SJSA1 (cell line): ENCODE results near the gene UBE4B. TPM values are rescaled to one million over a fixed set of nuclear protein-coding genes. Genes with fewer than 3 reads are reported as not detected.
"Not testable (repeated sequence)": the region's sequence is repeated elsewhere in the genome, so short reads cannot be mapped to it uniquely, and the experiment has no call there.

Experiments
- DNase-seq, 2 experiments: peaks; one replicate each; pipeline ENCODE4 v3.0.0-alpha.2; 2015 to 2020; ENCODE audit warnings: low spot score in 2 of 2, low read depth in 1 of 2
- H3K27ac ChIP-seq: fragments of 250-450 bp; sonication (Bioruptor Pico); 2 replicates; pipeline ENCODE4 v1.5.1; 2020; ENCODE audit warnings: mild to moderate bottlenecking, moderate library complexity
- H3K27me3 ChIP-seq: fragments of 250-450 bp; sonication (Bioruptor Pico); replicated peaks from 2 replicates; pipeline ENCODE4 v1.5.1; 2020; ENCODE audit warnings: mild to moderate bottlenecking, moderate library complexity
- H3K36me3 ChIP-seq: fragments of 250-450 bp; sonication (Bioruptor Pico); 2 replicates; pipeline ENCODE4 v1.5.1; 2020; ENCODE audit warnings: mild to moderate bottlenecking
- H3K4me1 ChIP-seq: fragments of 250-450 bp; sonication (Bioruptor Pico); replicated peaks from 2 replicates; pipeline ENCODE4 v1.6.1; 2021; ENCODE audit warnings: mild to moderate bottlenecking
- H3K4me3 ChIP-seq: fragments of 250-450 bp; sonication (Bioruptor Pico); 2 replicates; pipeline ENCODE4 v1.5.1; 2020; ENCODE audit warnings: mild to moderate bottlenecking
- H3K9me3 ChIP-seq: fragments of 250-450 bp; sonication (Bioruptor Pico); replicated peaks from 2 replicates; pipeline ENCODE4 v1.5.1; 2020; ENCODE audit warnings: mild to moderate bottlenecking
- total RNA-seq: library from RNA; depleted of rRNA; stranded (reverse); fragments of >200 nt; shearing (Covaris generic); gene quantifications from 2 replicates; pipeline ENCODE4 v1.2.3, GENCODE V29; 2014; rRNA removed

Gene UBE4B
- total RNA-seq: 26.0 and 35.2 TPM in 2 replicates

DNA sequence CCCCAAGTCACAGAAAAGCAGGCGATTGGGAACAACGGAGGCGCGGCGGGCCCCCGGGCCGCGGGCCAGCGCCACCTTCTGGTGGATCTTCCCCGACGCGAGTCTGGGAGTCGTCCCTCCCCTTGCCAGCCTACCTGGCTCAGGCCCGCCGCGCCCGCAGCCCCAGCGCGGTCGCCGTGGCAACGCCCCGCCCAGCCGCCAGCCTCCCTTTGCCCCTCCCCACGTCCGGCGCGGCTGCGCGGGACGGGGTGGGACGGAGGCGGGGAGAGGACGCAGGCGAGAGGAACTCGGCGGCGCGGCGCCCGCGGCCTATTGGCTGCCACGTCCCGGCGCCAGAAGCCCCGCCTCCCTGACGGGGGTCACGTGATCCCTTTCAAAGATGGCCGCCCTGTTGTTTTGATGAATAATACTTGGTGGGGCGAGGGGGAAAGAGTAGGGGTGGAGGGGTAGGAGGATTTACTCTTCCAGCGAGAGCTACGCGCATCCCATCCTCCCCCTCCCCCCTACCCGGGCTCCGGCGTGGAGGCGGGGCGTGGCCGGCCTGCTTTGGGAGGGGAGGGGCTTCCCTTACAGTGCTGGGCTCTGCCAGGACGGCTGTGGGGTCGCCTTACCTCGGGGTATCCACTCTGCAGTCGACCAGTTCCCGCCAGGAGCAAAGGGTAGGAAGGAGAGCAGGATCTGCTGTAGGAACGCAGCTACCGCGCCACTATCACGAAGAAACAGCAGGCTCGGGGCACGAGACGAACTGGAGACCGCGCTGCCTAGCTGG, at the start of gene UBE4B:
TSS of gene UBE4B (plus strand) at position 369 of the 769 bp plus-strand sequence. CDS start 713 bp downstream, outside the sequence.
- DNase-seq: peak; percentile 99 to 100
- peak within 1 kb of the TSS; percentile 98 for H3K27ac ChIP-seq
- H3K4me3 ChIP-seq: peak within 1 kb of the TSS; percentile 67
- no peaks in the 10 kb centered on the region for H3K9me3 ChIP-seq
- H3K4me1 ChIP-seq: peaks cover 29% of the 10 kb centered on the region
- H3K36me3 ChIP-seq: peaks cover 13% of the 10 kb centered on the region
- no peaks in the 10 kb centered on the region for H3K27me3 ChIP-seq

DNA sequence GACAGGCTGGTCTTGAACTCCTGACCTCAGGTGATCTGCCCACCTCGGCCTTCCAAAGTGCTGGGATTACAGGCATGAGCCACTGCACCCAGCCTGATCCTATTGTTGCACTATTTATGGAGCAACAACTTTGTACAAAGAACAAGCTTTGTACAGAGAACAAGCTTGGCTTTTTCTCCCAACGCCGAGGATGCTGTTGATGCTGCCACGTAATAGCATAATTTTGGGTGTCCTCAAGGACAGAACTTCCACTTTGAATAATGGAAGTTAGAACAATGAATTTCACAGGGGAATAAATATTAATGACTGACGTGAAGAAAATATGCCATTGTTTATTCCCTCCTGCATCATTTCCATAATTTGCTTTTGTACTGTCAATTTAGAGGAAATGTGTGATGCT, 48.5 kb upstream of the UBE4B start:
- H3K4me1 ChIP-seq: no peaks in the 10 kb centered on the region

DNA sequence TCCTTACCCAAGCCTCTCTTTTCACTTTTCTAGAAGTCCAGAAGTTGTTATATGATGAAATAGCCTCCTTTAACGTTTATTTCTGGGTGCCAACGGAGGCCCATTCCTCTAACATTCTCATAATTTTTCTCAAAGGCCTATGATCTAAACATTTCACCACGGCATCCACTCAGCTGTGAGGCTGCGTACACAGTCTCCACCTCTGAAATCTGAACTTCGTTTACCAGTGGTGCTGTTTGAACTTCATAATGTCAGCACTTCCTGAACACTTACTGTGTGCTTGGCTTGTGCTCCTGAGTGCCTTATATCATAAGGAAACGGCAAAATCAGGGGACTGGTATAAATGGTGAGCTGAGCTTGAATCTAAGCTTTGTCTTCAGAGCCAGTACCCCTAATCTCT, 47.8 kb upstream of the UBE4B start:
- DNase-seq: no peak
- no peaks in the 10 kb centered on the region for H3K27me3 ChIP-seq
- no peaks in the 10 kb centered on the region for H3K9me3 ChIP-seq
- no peak overlapping the region for H3K27ac ChIP-seq
- no peaks in the 10 kb centered on the region for H3K4me1 ChIP-seq
- no peak overlapping the region for H3K4me3 ChIP-seq
- peaks cover 38% of the 10 kb centered on the region for H3K36me3 ChIP-seq

More for the DNA sequence above, 48.5 kb upstream of the UBE4B start:
- H3K27me3 ChIP-seq: no peaks in the 10 kb centered on the region
- peaks cover 41% of the 10 kb centered on the region for H3K36me3 ChIP-seq
- no peak for DNase-seq
- H3K27ac ChIP-seq: no peak overlapping the region
- H3K9me3 ChIP-seq: no peaks in the 10 kb centered on the region
- H3K4me3 ChIP-seq: no peak overlapping the region

DNA sequence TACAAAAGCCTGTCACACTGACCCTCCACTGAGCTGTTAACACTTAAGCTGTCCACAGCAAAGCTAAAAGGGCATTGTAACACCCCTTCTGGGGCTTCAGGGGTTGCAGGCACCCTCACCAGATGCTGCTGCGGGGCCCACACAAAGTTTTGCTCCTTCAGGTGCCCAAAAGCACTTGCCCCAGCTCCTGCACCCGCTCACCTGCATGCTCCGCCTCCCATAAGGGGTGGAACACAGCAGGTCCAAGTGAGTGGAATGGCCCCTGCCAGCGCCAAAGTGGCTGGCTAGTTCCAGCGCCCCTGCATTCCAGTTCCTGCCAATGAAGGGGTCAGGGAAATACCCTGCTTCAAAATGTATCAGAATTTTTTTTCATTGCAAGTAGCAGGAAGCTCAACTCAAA, 43.0 kb upstream of the UBE4B start:
- no peaks in the 10 kb centered on the region for H3K9me3 ChIP-seq

DNA sequence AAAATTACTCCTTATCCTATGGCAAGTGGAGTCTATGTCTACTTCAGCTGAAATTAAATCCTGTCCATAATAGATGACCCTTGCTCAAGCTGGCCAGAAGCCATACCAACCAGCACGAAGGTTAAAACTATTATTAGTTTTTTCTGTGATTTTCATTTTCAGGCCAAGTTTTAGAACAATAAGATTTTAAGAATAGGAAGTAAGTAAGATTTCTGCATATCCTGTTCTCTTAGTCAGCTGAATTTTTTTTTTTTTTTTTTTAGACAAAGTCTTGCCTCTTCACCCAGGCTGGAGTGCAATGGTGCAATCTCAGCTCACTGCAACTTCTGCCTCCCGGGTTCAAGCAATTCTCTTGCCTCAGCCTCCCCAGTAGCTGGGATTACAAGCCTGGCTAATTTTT, 41.8 kb upstream of the UBE4B start:
- H3K4me1 ChIP-seq: no peaks in the 10 kb centered on the region
- H3K36me3 ChIP-seq: no peaks in the 10 kb centered on the region
- H3K9me3 ChIP-seq: no peaks in the 10 kb centered on the region
- no peaks in the 10 kb centered on the region for H3K27me3 ChIP-seq
- no peak overlapping the region for H3K27ac ChIP-seq
- DNase-seq: no peak
- no peak overlapping the region for H3K4me3 ChIP-seq

More for the DNA sequence above, 43.0 kb upstream of the UBE4B start:
- DNase-seq: no peak
- H3K36me3 ChIP-seq: 0 out of 2 replicates have a peak, but pooled peaks cover 3% of the 10 kb centered on the region
- H3K4me3 ChIP-seq: no peak overlapping the region
- no peak overlapping the region for H3K27ac ChIP-seq
- H3K27me3 ChIP-seq: no peaks in the 10 kb centered on the region
- no peaks in the 10 kb centered on the region for H3K4me1 ChIP-seq

DNA sequence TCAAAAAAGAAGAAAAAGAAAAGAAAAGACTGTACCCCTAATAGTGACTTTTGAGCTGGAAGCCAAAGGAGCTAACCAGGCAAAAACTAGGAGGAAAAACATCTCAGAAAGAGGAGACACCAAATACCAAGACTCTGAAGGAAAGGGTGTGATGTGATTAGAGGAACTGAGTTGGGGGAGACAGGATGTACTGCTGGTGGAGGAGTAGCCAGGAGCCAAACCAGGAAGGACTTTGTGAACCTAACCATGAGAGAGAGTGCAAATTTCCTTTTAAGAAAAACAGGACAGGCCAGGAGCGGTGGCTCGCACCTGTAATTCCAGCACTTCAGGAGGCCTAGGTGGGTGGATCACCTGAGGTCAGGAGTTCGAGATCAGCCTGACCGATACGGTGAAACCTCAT, 39.8 kb upstream of the UBE4B start:
- no peak for DNase-seq
- Histone ChIP-seq H3K9me3 (no peaks in the 10 kb centered on the region), H3K4me1 (peaks cover 12% of the 10 kb centered on the region), H3K4me3 (no peak overlapping the region), H3K27me3 (peaks cover 11% of the 10 kb centered on the region), H3K27ac (no peak overlapping the region), H3K36me3 (no peaks in the 10 kb centered on the region)

DNA sequence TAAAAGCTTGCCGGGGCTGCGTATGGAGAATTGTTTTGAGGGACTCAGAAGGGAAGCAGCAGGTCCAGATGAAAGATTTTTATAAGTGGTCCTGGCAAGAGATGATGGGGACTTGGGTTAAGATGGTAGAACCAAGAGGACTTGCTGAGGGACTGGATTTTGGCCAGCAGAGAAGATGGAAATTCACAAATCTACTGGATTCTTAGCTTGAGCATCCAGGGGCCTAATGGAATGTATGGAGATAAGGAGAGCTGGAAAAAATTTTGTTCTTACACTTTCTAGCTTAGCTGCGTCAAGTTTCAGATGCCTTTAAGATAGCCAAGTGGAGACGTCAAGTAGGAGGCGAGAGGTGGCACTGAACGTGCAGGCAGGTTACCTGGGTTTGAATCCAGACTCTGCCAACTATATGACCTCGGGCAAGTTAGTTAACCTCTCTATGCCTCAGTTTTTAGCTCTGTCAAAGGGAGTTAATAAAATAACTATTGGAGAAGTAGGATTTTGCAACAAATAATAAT, 39.1 kb upstream of the UBE4B start:
- Histone ChIP-seq H3K27ac (no peak overlapping the region), H3K4me3 (no peak overlapping the region), H3K27me3 (peaks cover 16% of the 10 kb centered on the region), H3K9me3 (0 out of 2 replicates have a peak, but pooled peaks cover 1% of the 10 kb centered on the region), H3K4me1 (peaks cover 14% of the 10 kb centered on the region), H3K36me3 (no peaks in the 10 kb centered on the region)
- no peak for DNase-seq

DNA sequence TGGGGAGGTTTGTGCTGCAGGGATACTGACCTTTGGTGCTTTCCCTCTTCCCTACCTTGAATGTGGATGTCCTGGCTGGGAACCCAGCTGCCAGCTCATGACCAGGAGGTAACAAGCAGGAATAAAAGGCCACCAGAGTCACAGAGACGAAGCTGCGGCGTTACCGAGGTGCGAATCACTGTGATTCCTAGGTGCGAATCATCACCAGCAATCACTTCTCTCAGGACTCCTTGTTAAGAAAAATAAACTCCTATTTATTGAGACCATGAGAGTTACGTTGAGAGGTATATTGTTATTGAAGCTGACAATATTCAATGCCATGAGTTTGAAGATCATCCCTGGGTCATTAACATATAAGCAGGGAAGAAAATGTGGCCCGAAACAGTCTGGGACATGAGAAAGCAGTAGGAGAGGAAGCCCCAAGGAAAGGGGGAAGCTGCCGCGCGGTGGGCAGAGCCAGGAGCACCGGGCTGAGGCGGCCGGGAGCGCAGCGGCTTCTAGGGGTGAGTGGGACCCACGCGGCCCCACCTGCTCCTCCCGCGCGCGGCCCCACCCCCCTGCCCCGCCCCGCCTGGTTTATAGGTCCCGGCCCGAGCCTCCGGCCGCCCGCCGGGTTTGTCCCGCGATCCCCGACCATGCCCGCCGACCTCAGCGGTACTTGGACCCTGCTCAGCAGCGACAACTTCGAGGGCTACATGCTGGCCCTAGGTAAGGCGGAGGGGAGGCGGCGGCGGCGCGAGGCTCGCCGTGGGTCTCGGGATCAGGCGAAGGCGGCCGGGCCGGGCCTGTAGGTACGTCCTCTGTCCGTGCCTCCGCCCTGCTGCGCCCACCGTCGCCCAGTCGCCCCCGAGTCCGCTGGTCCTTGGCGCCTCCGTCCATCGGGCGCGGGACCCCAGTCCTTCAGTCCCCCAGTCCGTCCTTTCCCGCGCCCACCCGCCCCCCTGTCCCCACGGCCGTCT, 35.9 kb upstream of the UBE4B start, which contains the start of gene RBP7:
TSS of gene RBP7 (plus strand) at position 605 of the 959 bp plus-strand sequence. CDS start at position 636, 31 bp downstream.
- peak in 1 of 2 experiments; percentile 41 for DNase-seq

DNA sequence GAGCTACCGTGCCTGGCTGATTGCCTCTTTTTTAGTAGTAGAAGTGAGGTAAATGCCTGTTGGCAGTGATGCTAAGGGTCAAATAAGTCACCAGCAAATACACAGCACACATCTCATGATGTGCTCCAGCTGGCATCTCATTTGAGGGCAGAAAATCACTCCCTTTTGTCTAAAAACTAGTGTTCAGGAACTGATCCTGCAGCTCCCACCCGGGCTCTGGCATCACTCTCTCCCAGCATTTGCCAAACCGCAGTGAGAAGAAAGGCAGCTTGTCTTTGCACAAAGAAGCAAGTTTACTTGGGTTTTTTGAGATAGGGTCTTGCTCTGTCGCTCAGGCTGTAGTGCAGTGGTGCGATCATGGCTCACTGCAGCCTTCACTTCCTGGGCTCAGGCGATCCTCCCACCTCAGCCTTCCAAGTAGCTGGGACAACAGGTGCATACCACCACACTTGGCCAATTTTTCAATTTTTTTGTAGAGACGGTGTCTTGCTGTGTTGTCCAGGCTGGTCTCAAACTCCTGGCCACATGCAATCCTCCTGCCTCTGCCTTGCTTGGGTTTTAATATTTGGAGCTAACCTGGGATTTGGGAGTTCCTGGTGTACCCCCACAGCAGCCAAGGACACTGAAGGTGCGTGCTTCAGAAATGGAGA, 31.6 kb upstream of the UBE4B start:
- Histone ChIP-seq H3K9me3 (0 out of 2 replicates have a peak, but pooled peaks cover 5% of the 10 kb centered on the region), H3K4me3 (no peak overlapping the region), H3K4me1 (peaks cover 14% of the 10 kb centered on the region), H3K27ac (no peak overlapping the region), H3K36me3 (no peaks in the 10 kb centered on the region), H3K27me3 (peaks cover 16% of the 10 kb centered on the region)
- DNase-seq: no peak

More for the DNA sequence above, 35.9 kb upstream of the UBE4B start, which contains the start of gene RBP7:
- Histone ChIP-seq H3K27ac (no peak within 1 kb of the TSS), H3K9me3 (0 out of 2 replicates have a peak, but pooled peaks cover 5% of the 10 kb centered on the region), H3K27me3 (peaks cover 16% of the 10 kb centered on the region), H3K4me3 (peak within 1 kb of the TSS; percentile 39), H3K36me3 (no peaks in the 10 kb centered on the region), H3K4me1 (peaks cover 14% of the 10 kb centered on the region)

DNA sequence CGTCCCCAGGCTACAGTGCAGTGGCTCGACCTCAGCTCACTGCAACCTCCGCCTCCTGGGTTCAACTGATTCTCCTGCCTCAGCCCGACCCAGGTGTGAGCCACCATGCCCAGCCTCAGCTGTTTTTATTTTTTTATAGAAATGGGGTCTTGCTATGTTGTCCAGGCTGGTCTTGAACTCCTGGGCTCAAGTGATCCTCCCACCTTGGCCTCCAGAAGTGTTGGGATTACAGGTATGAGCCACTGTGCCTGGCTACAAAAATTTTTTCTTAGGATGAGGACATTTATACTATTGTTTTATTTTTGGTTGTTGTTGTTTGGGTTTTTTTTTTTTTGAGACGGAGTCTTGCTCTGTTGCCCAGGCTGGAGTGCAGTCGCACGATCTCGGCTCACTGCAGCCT, 27.5 kb upstream of the UBE4B start:
- not testable (repeated sequence) for H3K27ac ChIP-seq, H3K4me1 ChIP-seq, H3K9me3 ChIP-seq, H3K36me3 ChIP-seq, DNase-seq, H3K27me3 ChIP-seq, H3K4me3 ChIP-seq

DNA sequence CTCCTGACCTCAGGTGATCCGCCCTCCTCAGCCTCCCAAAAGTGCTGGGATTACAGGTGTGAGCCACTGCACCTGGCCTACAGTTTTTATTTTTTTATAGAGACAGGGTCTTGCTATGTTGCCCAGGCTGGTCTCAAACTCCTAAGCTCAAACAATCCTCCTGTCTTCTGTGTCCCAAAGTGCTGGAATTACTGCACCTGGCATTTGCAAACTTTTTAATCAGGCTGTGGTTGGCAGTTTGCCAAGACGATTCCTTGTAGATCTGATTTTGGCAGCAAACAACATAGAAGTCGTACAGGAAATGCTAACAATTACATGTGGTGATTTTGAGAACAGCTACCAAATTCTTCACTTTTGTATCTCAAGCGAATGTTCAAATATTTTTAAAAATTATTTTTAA, 25.6 kb upstream of the UBE4B start:
- Histone ChIP-seq H3K36me3 (no peaks in the 10 kb centered on the region), H3K27ac (no peak overlapping the region), H3K4me1 (no peaks in the 10 kb centered on the region), H3K4me3 (no peak overlapping the region), H3K9me3 (no peaks in the 10 kb centered on the region), H3K27me3 (no peaks in the 10 kb centered on the region)
- DNase-seq: no peak

DNA sequence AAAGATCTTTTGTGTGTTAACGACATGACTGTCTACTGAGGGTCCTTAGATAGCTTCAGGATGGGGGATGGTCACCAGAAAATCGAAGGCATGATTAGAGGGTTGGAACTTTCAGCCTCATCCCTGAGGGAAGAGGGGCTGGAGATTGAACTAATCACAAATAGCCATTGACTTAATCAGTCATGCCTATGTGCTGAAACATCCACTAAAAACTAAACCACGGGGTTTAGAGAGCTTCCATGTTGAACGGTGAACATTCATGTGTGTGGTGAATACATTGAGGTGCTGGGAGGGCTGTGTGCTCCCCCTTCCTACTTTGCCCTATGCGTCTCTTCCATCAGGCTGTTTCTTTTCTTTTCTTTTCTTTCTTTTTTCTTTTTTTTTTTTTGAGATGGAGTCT, 18.7 kb upstream of the UBE4B start:
- Histone ChIP-seq H3K9me3 (no peaks in the 10 kb centered on the region), H3K4me3 (no peak overlapping the region)
- no peak for DNase-seq

DNA sequence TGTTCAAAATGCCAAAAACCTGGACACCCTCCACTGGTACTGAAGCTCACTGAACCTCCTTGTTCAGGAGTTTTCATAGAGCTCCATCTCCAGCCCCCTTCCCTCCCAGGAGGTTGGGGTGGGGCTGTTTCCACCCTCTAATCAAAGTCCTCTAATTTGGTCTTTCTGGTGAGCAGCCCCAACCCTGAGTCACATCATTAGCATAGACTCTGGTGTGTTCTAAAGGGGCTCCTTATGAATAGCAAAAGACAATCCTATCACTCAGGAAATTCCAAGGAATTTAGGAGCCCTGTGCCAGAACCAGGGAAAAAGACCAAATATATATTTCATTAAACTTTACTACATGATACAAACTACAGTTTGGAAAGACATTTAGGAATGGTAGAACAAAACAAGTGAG, 13.2 kb upstream of the UBE4B start:
- Histone ChIP-seq H3K4me3 (no peak overlapping the region), H3K27ac (no peak overlapping the region), H3K36me3 (no peaks in the 10 kb centered on the region), H3K4me1 (0 out of 2 replicates have a peak, but pooled peaks cover 3% of the 10 kb centered on the region), H3K27me3 (no peaks in the 10 kb centered on the region), H3K9me3 (no peaks in the 10 kb centered on the region)
- DNase-seq: no peak

More for the DNA sequence above, 18.7 kb upstream of the UBE4B start:
- H3K27ac ChIP-seq: no peak overlapping the region
- H3K4me1 ChIP-seq: no peaks in the 10 kb centered on the region
- no peaks in the 10 kb centered on the region for H3K36me3 ChIP-seq
- no peaks in the 10 kb centered on the region for H3K27me3 ChIP-seq
